Stimulated activated naive CD4-positive, alpha-beta T cell (primary cell): ENCODE measurements around the gene KCTD5.
A peak's percentile ranks its signal among the peaks of the same experiment; 100 is the strongest.

Experiments used
- DNase-seq, 6 experiments: peaks; one replicate each; lab custom pipeline; 2025; lab: John Stamatoyannopoulos, UW

Gene KCTD5

DNA sequence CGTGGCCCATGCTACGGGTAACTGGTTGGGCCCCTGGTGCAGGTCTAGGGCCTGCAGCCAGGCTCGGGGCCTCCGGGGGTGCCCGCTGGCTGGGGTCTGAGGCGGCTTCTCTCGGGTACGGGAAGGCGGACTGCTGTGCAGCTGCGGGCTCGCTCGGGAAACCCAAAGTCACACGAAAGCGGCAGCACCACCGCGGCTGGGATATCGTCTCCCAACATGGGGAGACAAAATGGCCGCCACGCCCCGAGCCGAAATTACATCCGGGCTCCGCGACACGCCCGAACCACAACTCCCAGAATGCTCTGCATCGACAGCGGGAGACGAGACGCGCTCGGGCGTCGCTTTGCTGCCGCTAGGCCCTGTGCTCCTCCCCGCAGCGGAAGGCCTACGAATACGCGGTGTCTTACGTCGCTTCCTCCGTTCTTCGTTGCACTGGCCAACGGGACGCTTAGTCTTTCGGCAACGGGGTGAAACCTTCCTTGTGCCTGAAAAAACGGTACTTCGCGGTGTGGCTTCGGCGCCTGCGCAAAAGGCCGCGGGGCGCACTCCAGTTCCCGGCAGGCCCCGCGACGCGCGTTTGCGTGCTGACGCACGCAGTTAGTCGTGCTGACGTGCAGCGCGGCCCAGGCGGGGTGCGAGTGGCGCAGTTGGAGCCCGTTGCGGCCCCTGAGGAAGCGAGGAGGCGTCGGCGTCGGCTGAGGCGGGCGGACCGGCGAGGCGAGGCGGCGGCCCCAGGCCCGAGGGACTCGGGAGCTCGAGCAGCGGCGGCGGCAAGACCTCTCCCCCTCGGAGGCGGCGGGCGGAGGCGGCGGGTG is 69.9 kb downstream of the KCTD5 start, which contains the start of gene SRRM2:
Gene SRRM2 (plus strand): TSS at position 604 of the 815 bp plus-strand sequence. CDS start 3,727 bp downstream, outside the sequence.
- peak; percentile 92 to 100 (median 96) for DNase-seq

DNA sequence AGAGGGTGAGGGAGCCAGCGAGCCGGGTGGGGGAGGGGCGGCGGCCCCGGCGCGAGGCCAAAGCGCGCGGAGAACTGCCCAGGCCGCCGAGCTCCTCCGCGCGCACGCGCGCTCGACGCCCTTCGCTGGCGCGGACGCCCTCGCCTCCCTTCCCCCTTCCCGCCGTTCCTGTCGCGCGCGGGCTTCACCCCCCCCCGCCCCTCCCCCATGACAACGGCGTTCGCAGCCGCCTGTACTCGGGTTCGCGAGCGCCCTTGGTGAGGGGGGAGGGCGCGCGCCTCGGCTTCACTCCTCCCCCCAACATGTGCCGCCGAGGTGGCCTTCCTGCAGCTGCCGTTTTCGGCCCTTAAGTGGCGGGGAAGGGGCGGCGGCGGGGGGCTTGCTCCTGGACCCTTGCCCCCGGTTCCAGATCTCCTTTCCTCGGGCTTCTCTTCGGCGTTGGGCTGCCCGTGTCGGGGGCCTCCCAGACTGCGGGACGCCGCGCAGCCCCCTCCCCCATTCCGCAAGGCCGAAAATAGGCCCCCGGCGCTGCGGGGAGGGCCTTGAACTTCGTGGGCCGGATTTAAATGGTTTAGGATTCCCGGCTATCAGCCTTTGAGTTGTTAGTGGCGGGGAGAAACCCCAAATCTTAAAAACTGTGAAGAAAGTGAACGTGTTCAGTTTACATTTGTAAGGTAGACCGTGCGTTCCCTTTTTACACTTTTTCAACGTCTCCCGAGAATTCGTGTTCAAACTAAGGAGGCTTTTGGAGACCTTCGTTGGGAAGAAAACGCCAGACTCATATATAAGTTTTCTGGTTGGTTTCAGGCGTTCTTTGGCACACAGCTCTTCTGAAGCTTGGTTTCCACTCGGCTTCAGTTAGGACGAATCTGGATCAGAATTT is 70.8 kb downstream of the KCTD5 start:
- peak in 4 of 6 experiments; percentile 39 to 69 (median 56) for DNase-seq

- no peak for DNase-seq
Observed at GRCh38 chr16:2753733-2754020, 71.4 kb downstream of the KCTD5 start.

DNA sequence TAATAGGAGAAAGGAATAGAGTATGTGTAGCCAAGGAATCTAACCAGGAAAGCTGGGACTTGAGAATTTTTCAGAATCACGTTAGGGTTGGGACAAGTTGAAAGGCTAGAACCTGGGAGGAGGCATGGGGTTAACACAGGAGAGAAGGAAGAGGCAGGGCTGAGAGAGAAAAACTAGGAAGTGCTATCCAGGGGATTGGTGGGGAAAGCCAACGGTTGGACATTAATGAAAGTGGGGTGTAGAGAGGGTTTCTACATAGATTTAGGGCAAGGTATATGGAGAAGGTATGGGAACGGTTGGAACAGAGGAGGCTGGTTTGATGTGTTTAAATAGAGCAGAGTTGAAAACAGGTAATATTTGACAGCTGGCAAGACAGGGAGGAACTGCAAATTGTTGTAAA is 72.8 kb downstream of the KCTD5 start:
- no peak for DNase-seq

DNA sequence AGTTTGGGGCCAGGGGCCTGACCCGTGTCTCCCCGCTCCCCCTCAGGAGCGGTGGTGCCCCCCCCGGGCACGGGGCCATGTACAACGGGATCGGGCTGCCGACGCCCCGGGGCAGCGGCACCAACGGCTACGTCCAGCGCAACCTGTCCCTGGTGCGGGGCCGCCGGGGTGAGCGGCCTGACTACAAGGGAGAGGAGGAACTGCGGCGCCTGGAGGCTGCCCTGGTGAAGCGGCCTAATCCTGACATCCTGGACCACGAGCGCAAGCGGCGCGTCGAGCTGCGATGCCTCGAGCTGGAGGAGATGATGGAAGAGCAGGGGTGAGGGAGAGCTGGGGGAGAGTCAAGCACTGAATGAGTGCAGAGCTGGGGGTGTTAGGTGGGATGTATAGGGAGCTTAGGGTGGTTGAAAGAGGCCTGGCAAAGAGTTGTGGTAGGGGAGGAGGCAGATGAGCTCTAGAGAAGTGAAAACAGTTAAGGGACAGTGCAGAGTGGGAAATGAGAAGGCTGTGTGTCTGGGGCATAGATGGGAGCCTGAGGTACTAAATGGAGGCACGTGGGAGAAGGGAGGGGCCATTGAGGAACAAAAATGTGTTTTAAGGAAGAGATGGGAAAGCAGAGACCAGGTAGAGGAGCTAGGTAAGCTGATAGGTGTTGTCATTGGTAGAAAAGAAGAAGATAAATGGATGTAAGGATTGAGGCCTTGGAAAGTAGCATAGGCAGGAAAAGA is 74.1 kb downstream of the KCTD5 start:
- DNase-seq: no peak

DNA sequence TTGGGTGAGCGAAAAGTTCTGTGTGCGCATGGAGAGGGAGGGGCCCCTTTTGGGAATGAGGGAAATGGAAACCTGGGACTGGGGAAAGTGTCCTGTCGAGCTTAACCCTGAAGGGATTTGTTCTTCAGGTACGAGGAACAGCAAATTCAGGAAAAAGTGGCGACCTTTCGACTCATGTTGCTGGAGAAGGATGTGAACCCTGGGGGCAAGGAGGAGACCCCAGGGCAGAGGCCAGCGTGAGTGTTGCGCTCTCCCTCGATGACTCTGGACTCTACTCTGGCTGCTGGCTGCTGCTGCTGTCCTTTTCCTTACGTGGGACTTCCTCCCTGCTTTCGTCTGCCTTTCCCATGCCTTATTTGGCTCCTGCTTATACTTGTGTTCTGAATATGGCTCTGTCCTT is 75.0 kb downstream of the KCTD5 start:
- no peak for DNase-seq
